ENCODE results near the gene MLLT10.
A peak's percentile ranks its signal among the peaks of the same experiment; 100 is the strongest.

Gene MLLT10

GRCh38 chr10:21525367-21526187 is 8.5 kb upstream of the MLLT10 start, which contains the start of gene SKIDA1:
TSS of gene SKIDA1 (minus strand) at chr10:21525682. CDS start at chr10:21517822, 7,860 bp downstream.
- ATAC-seq (replicated peaks) (peak; percentile 75 to 82), DNase-seq (peak; percentile 43)
- peak within 1 kb of the TSS; percentile 96 for H3K27ac Mint-ChIP-seq
- H3K4me3 Mint-ChIP-seq: peak within 1 kb of the TSS; percentile 88 to 99
- peaks cover 4 to 10% of the 10 kb centered on the region in 2 donors for H3K36me3 Mint-ChIP-seq
- peaks cover 42 to 44% of the 10 kb centered on the region in 2 donors for H3K27me3 Mint-ChIP-seq
- H3K4me1 Mint-ChIP-seq: peaks cover 18 to 28% of the 10 kb centered on the region in 2 donors
- no peaks in the 10 kb centered on the region for H3K9me3 Mint-ChIP-seq

GRCh38 chr10:21526188-21526859 is 7.7 kb upstream of the MLLT10 start:
- ATAC-seq (replicated peaks) (peak; percentile 44 to 60), DNase-seq (no peak)
- Mint-ChIP-seq H3K9me3 (no peaks in the 10 kb centered on the region), H3K4me3 (peak overlapping the region; percentile 88), H3K27ac (peak overlapping the region; percentile 96), H3K27me3 (peaks cover 37 to 38% of the 10 kb centered on the region in 2 donors), H3K4me1 (peaks cover 18 to 26% of the 10 kb centered on the region in 2 donors), H3K36me3 (peaks cover 4 to 10% of the 10 kb centered on the region in 2 donors)

GRCh38 chr10:21526860-21527597 is 7.0 kb upstream of the MLLT10 start:
- peaks cover 18 to 26% of the 10 kb centered on the region in 2 donors for H3K4me1 Mint-ChIP-seq
- peaks cover 33 to 37% of the 10 kb centered on the region in 2 donors for H3K27me3 Mint-ChIP-seq
- H3K36me3 Mint-ChIP-seq: peaks cover 4 to 10% of the 10 kb centered on the region in 2 donors
- H3K9me3 Mint-ChIP-seq: no peaks in the 10 kb centered on the region
- DNase-seq (no peak), ATAC-seq (replicated peaks) (peak; percentile 31 to 37)
- H3K4me3 Mint-ChIP-seq: peak overlapping the region; percentile 88
- peak overlapping the region; percentile 96 for H3K27ac Mint-ChIP-seq

GRCh38 chr10:21527598-21528235 is 6.3 kb upstream of the MLLT10 start:
- peaks cover 32 to 36% of the 10 kb centered on the region in 2 donors for H3K27me3 Mint-ChIP-seq
- H3K27ac Mint-ChIP-seq: peak overlapping the region; percentile 72
- H3K36me3 Mint-ChIP-seq: peaks cover 4 to 10% of the 10 kb centered on the region in 2 donors
- ATAC-seq (replicated peaks) (no peak), DNase-seq (no peak)
- peaks cover 18 to 27% of the 10 kb centered on the region in 2 donors for H3K4me1 Mint-ChIP-seq
- no peaks in the 10 kb centered on the region for H3K9me3 Mint-ChIP-seq
- H3K4me3 Mint-ChIP-seq: peak overlapping the region; percentile 80 to 88

- Mint-ChIP-seq H3K36me3 (peaks cover 2 to 10% of the 10 kb centered on the region in 2 donors), H3K27ac (no peak overlapping the region), H3K4me1 (peaks cover 20 to 34% of the 10 kb centered on the region in 2 donors), H3K9me3 (no peaks in the 10 kb centered on the region), H3K27me3 (peaks cover 25 to 28% of the 10 kb centered on the region in 2 donors), H3K4me3 (no peak overlapping the region)
- ATAC-seq (replicated peaks): no peak
- no peak for DNase-seq
Observed at GRCh38 chr10:21528236-21529031, 5.6 kb upstream of the MLLT10 start.

- ATAC-seq (replicated peaks) (no peak), DNase-seq (no peak)
- no peak overlapping the region for H3K4me3 Mint-ChIP-seq
- peaks cover 20 to 25% of the 10 kb centered on the region in 2 donors for H3K27me3 Mint-ChIP-seq
- H3K27ac Mint-ChIP-seq: no peak overlapping the region
- peaks cover 18 to 35% of the 10 kb centered on the region in 2 donors for H3K4me1 Mint-ChIP-seq
- peaks cover 0 to 8% of the 10 kb centered on the region in 2 donors for H3K36me3 Mint-ChIP-seq
- H3K9me3 Mint-ChIP-seq: no peaks in the 10 kb centered on the region
Observed at GRCh38 chr10:21529032-21529910, 4.8 kb upstream of the MLLT10 start.

- no peak overlapping the region for H3K4me3 Mint-ChIP-seq
- H3K36me3 Mint-ChIP-seq: peaks cover 0 to 5% of the 10 kb centered on the region in 2 donors
- peaks cover 11 to 17% of the 10 kb centered on the region in 2 donors for H3K27me3 Mint-ChIP-seq
- no peak overlapping the region for H3K27ac Mint-ChIP-seq
- H3K9me3 Mint-ChIP-seq: no peaks in the 10 kb centered on the region
- H3K4me1 Mint-ChIP-seq: peaks cover 13 to 30% of the 10 kb centered on the region in 2 donors
- no peak for DNase-seq
- no peak for ATAC-seq (replicated peaks)
Observed at GRCh38 chr10:21530168-21530567, 3.9 kb upstream of the MLLT10 start.

- Mint-ChIP-seq H3K9me3 (no peaks in the 10 kb centered on the region), H3K27me3 (peaks cover 10 to 12% of the 10 kb centered on the region in 2 donors), H3K4me1 (peaks cover 14 to 30% of the 10 kb centered on the region in 2 donors), H3K4me3 (no peak overlapping the region), H3K27ac (no peak overlapping the region), H3K36me3 (peaks cover 0 to under 1% of the 10 kb centered on the region in 2 donors)
- ATAC-seq (replicated peaks): no peak
- DNase-seq: no peak
Observed at GRCh38 chr10:21530641-21531040, 3.4 kb upstream of the MLLT10 start.

- ATAC-seq (replicated peaks): no peak
- Mint-ChIP-seq H3K27me3 (peaks cover 10 to 12% of the 10 kb centered on the region in 2 donors), H3K27ac (no peak overlapping the region), H3K36me3 (no peaks in the 10 kb centered on the region), H3K4me1 (peaks cover 15 to 31% of the 10 kb centered on the region in 2 donors), H3K4me3 (no peak overlapping the region), H3K9me3 (no peaks in the 10 kb centered on the region)
- no peak for DNase-seq
Observed at GRCh38 chr10:21531164-21531563, 2.9 kb upstream of the MLLT10 start.

GRCh38 chr10:21532694-21533466 is 1.2 kb upstream of the MLLT10 start:
- H3K9me3 Mint-ChIP-seq: no peaks in the 10 kb centered on the region
- DNase-seq: no peak
- peak overlapping the region; percentile 90 to 95 for H3K4me3 Mint-ChIP-seq
- H3K36me3 Mint-ChIP-seq: peaks cover 0 to 4% of the 10 kb centered on the region in 2 donors
- ATAC-seq (replicated peaks): no peak
- peaks cover 0 to 4% of the 10 kb centered on the region in 2 donors for H3K27me3 Mint-ChIP-seq
- H3K4me1 Mint-ChIP-seq: peaks cover 9 to 23% of the 10 kb centered on the region in 2 donors
- peak overlapping the region; percentile 92 for H3K27ac Mint-ChIP-seq

- peak overlapping the region; percentile 80 for H3K27ac Mint-ChIP-seq
- peaks cover 11 to 28% of the 10 kb centered on the region in 2 donors for H3K4me1 Mint-ChIP-seq
- H3K4me3 Mint-ChIP-seq: peak overlapping the region; percentile 85 to 95
- peaks cover 0 to 3% of the 10 kb centered on the region in 2 donors for H3K27me3 Mint-ChIP-seq
- DNase-seq (no peak), ATAC-seq (replicated peaks) (no peak)
- H3K36me3 Mint-ChIP-seq: peaks cover 4 to 7% of the 10 kb centered on the region in 2 donors
- H3K9me3 Mint-ChIP-seq: no peaks in the 10 kb centered on the region
Observed at GRCh38 chr10:21534280-21534586, 201 bp downstream of the MLLT10 start.

All from stimulated activated naive B cell treated with anti-CD40 and anti-IgM and Interleukin-4, amounts not matched to agents 10 μg/mL and 1 μg/mL and 100 μg/mL, for 72 hours (primary cell).